SH-SY5Y (cell line): ENCODE results near the gene MDH1.

Source experiments
- GATA2 ChIP-seq: IDR thresholded peaks from 2 replicates; pipeline ENCODE4 v1.6.1; 2011; ENCODE audit warnings: mild to moderate bottlenecking, low read depth, low read length
- GATA3 ChIP-seq: IDR thresholded peaks from 2 replicates; pipeline ENCODE4 v1.6.1; 2011; ENCODE audit warnings: low read depth, mild to moderate bottlenecking, low read length, moderate library complexity

DNA sequence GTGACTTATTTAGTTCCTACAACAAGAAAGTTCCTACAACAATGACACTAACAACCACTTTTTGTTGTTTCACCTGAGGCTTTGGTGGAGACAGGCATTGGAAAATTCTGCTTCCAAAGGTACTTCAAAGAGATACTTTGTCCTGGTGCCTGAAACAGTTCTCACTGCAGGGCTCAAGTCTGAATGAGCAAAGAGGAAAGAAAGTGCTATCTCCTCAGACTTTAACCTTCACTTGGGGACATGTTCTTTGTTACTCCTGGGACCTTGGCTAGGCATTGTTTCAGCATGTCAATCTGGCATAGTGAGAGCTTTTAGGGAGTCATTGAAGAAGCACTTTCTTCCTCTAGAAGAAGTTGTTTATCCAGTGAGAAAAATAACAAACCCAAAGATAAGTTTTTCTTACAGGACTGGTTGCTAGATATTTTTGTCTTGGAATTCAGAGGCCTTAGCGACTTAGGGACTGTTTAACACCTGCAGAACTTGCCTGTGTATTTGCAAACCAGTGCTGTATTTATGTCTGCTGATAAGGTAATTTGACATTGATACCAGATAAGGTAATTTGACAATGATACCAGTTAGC, 12.2 kb downstream of the MDH1 start:
- no peak for TF ChIP-seq GATA3
- no peak for TF ChIP-seq GATA2
